GM23338 (cell line): Measurements from ENCODE around the gene FZD2. TPM values are rescaled to one million over a fixed set of nuclear protein-coding genes. Genes with fewer than 3 reads are reported as not detected.

Source experiments
- ATAC-seq: fragments of 200-7000 bp; cut with Tn5 transposase; 3 replicates; pipeline ENCODE4 v1.9.1; 2020
- DNase-seq: peaks from one replicate; pipeline ENCODE4 v3.0.0-alpha.2; 2015; ENCODE audit warnings: low spot score
- H2AFZ ChIP-seq: fragments of 200-600 bp; sonication (generic); 2 replicates; pipeline ENCODE4 v1.8.0; 2016; ENCODE audit warnings: antibody characterized with exemption, mild to moderate bottlenecking, moderate library complexity
- H3F3A ChIP-seq: fragments of 200-600 bp; sonication (generic); replicated peaks from 2 replicates; pipeline ENCODE4 v1.8.0; 2017; ENCODE audit warnings: antibody characterized with exemption, mixed run types, low read depth
- H3K27ac ChIP-seq: fragments of 200-600 bp; sonication (generic); 2 replicates; pipeline ENCODE4 v1.6.1; 2016; ENCODE audit warnings: low read depth
- H3K27me3 ChIP-seq: fragments of 200-600 bp; sonication (generic); 2 replicates; pipeline ENCODE4 v1.8.0; 2016; ENCODE audit warnings: mild to moderate bottlenecking, mixed run types, moderate library complexity; ENCODE audit not compliant: insufficient read depth
- H3K36me3 ChIP-seq: fragments of 200-600 bp; sonication (generic); 2 replicates; pipeline ENCODE4 v1.8.0; 2016; ENCODE audit warnings: mild to moderate bottlenecking; ENCODE audit not compliant: insufficient read depth
- H3K4me1 ChIP-seq: fragments of 200-600 bp; sonication (generic); 2 replicates; pipeline ENCODE4 v1.8.0; 2016; ENCODE audit warnings: mild to moderate bottlenecking, moderate library complexity; ENCODE audit not compliant: insufficient read depth
- H3K4me2 ChIP-seq: fragments of 200-600 bp; sonication (generic); 2 replicates; pipeline ENCODE4 v1.7.1; 2017; ENCODE audit warnings: mixed run types
- H3K4me3 ChIP-seq: fragments of 200-600 bp; sonication (generic); 2 replicates; pipeline ENCODE4 v1.6.1; 2016; ENCODE audit warnings: mixed run types
- H3K79me2 ChIP-seq: fragments of 200-600 bp; sonication (generic); replicated peaks from 2 replicates; pipeline ENCODE4 v1.8.0; 2017; ENCODE audit warnings: mild to moderate bottlenecking; ENCODE audit not compliant: insufficient read depth
- H3K9me2 ChIP-seq: fragments of 200-600 bp; sonication (generic); 2 replicates; pipeline ENCODE4 v1.8.0; 2017; ENCODE audit not compliant: insufficient read depth
- H4K20me1 ChIP-seq: fragments of 200-600 bp; sonication (generic); replicated peaks from 2 replicates; pipeline ENCODE4 v1.8.0; 2017; ENCODE audit warnings: mild to moderate bottlenecking; ENCODE audit not compliant: insufficient read depth
- H3K27ac Mint-ChIP-seq: 2 replicates; pipeline ENCODE4 v1.8.0; 2020; ENCODE audit warnings: inconsistent platforms, mild to moderate bottlenecking, moderate library complexity, mixed read lengths
- H3K27me3 Mint-ChIP-seq: 3 replicates; pipeline ENCODE4 v1.8.0; 2022; ENCODE audit warnings: low read depth, mild to moderate bottlenecking, moderate library complexity, mixed read lengths, inconsistent platforms; ENCODE audit not compliant: insufficient read depth, poor library complexity
- H3K36me3 Mint-ChIP-seq: 3 replicates; pipeline ENCODE4 v1.8.0; 2021; ENCODE audit warnings: low read depth, mild to moderate bottlenecking, inconsistent platforms, moderate library complexity, mixed read lengths
- H3K4me1 Mint-ChIP-seq: 3 replicates; pipeline ENCODE4 v1.8.0; 2020; ENCODE audit warnings: mild to moderate bottlenecking, inconsistent platforms, mixed read lengths
- H3K4me3 Mint-ChIP-seq: 3 replicates; pipeline ENCODE4 v1.8.0; 2021; ENCODE audit warnings: moderate library complexity, mild to moderate bottlenecking, inconsistent platforms, mixed read lengths
- H3K9me3 Mint-ChIP-seq: 3 replicates; pipeline ENCODE4 v1.8.0; 2020; ENCODE audit warnings: moderate library complexity, mild to moderate bottlenecking, inconsistent platforms, mixed read lengths
- CREB1 ChIP-seq: fragments of 250-450 bp; sonication (Bioruptor Pico); IDR thresholded peaks from 2 replicates; pipeline ENCODE4 v1.5.0; 2020; ENCODE audit warnings: low read depth, mild to moderate bottlenecking, moderate library complexity
- ETS1 ChIP-seq: IDR thresholded peaks from 2 replicates; pipeline ENCODE4 v1.6.1; 2016; ENCODE audit warnings: antibody characterized with exemption
- EZH2 ChIP-seq: fragments of 200-600 bp; sonication (generic); IDR thresholded peaks from one replicate; pipeline ENCODE4 v1.8.0; 2017; ENCODE audit warnings: antibody characterized with exemption, mild to moderate bottlenecking, low read depth; ENCODE audit not compliant: unreplicated experiment
- EZH2phosphoT487 ChIP-seq: fragments of 200-600 bp; sonication (generic); IDR thresholded peaks from one replicate; pipeline ENCODE4 v1.8.1; 2018; ENCODE audit warnings: antibody characterized with exemption; ENCODE audit not compliant: unreplicated experiment
- JUNB ChIP-seq: IDR thresholded peaks from one replicate; pipeline ENCODE4 v1.6.1; 2016; ENCODE audit warnings: antibody characterized with exemption; ENCODE audit not compliant: unreplicated experiment
- NANOG ChIP-seq: IDR thresholded peaks from 2 replicates; pipeline ENCODE4 v1.6.1; 2016; ENCODE audit warnings: antibody characterized with exemption, borderline replicate concordance
- POLR2AphosphoS5 ChIP-seq: IDR thresholded peaks from 2 replicates; pipeline ENCODE4 v1.6.1; 2016; ENCODE audit warnings: antibody characterized with exemption, low read depth
- REST ChIP-seq: IDR thresholded peaks from one replicate; pipeline ENCODE4 v1.6.1; 2018; ENCODE audit warnings: antibody characterized with exemption; ENCODE audit not compliant: unreplicated experiment
- STAT1 ChIP-seq: IDR thresholded peaks from one replicate; pipeline ENCODE4 v1.6.1; 2016; ENCODE audit warnings: antibody characterized with exemption; ENCODE audit not compliant: unreplicated experiment
- ZNF114 ChIP-seq: fragments of 250-450 bp; sonication (Bioruptor Pico); IDR thresholded peaks from 2 replicates; pipeline ENCODE4 v1.5.0; 2020; ENCODE audit warnings: mild to moderate bottlenecking, moderate library complexity
- ZNF331 ChIP-seq: fragments of 250-450 bp; sonication (Bioruptor Pico); IDR thresholded peaks from 2 replicates; pipeline ENCODE4 v1.5.0; 2020; ENCODE audit warnings: low read depth, mild to moderate bottlenecking, moderate library complexity
- polyA plus RNA-seq: library from polyadenylated mRNA; unstranded; fragments of >200 nt; fragmentation: Nextera tagmentation; extraction: Ambion mirVana; gene quantifications from 2 replicates; pipeline ENCODE4 v1.2.1, GENCODE V29; 2016
- total RNA-seq: library from RNA; depleted of rRNA; stranded (reverse); fragments of >200 nt; shearing (Covaris generic); gene quantifications from 2 replicates; pipeline ENCODE4 v1.2.3, GENCODE V29; 2014
- TF ChIP-seq, protein P1 (sequence below): fragments of 250-450 bp; sonication (Bioruptor Pico); IDR thresholded peaks from 2 replicates; pipeline ENCODE4 v1.5.0; 2020; ENCODE audit warnings: mild to moderate bottlenecking, moderate library complexity
- TF ChIP-seq, protein P2 (sequence below), 2 experiments: fragments of 200-600 bp in 1 of 2; sonication (generic) in 1 of 2; conservative IDR thresholded peaks; 2 replicates each; pipeline versions ENCODE4 v1.5.1 to v1.6.1; 2016 to 2017; ENCODE audit warnings: antibody characterized with exemption in 2 of 2, low read depth in 2 of 2, mild to moderate bottlenecking in 2 of 2, moderate library complexity in 1 of 2

The FZD2 gene
- total and polyA plus RNA-seq, 2 experiments from 2014 or later = 6.2 to 7.6 TPM

DNA sequence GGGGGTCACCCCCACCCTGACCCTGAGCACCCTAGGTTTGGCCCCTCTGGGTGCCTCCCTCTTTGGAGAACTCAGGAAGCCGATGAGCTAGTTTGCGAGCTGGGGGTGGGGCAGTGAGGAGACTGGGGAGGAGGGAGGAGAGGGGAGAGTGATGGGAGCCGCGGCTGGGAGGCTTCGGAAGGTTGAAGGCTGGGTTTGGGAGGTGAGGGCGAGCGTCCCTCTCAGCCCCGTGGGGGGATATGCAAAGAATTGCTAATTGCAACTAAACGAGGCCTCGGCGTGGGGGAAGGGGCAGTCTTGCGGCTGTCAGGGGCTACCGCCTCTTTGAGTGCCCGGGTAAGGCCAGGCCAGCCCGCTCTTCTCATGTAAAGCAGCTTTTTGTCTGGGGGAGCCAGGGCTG lies 17.6 kb upstream of the FZD2 start:
- Mint-ChIP-seq H3K27ac (no peak overlapping the region), H3K4me3 (0 out of 3 replicates have a peak overlapping the region, but pooled peaks have one; percentile 23), H3K27me3 (peaks cover 81% of the 10 kb centered on the region), H3K36me3 (peaks cover 9% of the 10 kb centered on the region; the same call in 2 of the 3 replicates), H3K9me3 (peaks cover 14% of the 10 kb centered on the region; the same call in 2 of the 3 replicates), H3K4me1 (peaks cover 71% of the 10 kb centered on the region)
- peak overlapping the region; percentile 47 for H3K4me3 ChIP-seq
- DNase-seq (peak; percentile 99), ATAC-seq (peak; percentile 58)
- no peaks in the 10 kb centered on the region for H3K79me2 ChIP-seq
- peak overlapping the region; percentile 71 for H3K4me2 ChIP-seq
- H3K9me2 ChIP-seq = no peaks in the 10 kb centered on the region
- H4K20me1 ChIP-seq = no peaks in the 10 kb centered on the region
- peaks cover 20% of the 10 kb centered on the region for H3F3A ChIP-seq
- peaks cover 85% of the 10 kb centered on the region for H3K27me3 ChIP-seq
- H3K27ac ChIP-seq = no peak overlapping the region
- H3K36me3 ChIP-seq = no peaks in the 10 kb centered on the region
- H3K4me1 ChIP-seq = peaks cover 64% of the 10 kb centered on the region
- no peak overlapping the region for H2AFZ ChIP-seq
- TF ChIP-seq CREB1 = peak; percentile 33; the same call in 1 of the 2 replicates
- TF ChIP-seq REST = no peak
- no peak for TF ChIP-seq ZNF114 (CRISPR knock-in tag)
- TF ChIP-seq POLR2AphosphoS5 = peak; percentile 62
- no peak for TF ChIP-seq ZNF331 (CRISPR knock-in tag)
- TF ChIP-seq JUNB = no peak
- no peak for TF ChIP-seq EZH2phosphoT487
- TF ChIP-seq, protein P1, sequence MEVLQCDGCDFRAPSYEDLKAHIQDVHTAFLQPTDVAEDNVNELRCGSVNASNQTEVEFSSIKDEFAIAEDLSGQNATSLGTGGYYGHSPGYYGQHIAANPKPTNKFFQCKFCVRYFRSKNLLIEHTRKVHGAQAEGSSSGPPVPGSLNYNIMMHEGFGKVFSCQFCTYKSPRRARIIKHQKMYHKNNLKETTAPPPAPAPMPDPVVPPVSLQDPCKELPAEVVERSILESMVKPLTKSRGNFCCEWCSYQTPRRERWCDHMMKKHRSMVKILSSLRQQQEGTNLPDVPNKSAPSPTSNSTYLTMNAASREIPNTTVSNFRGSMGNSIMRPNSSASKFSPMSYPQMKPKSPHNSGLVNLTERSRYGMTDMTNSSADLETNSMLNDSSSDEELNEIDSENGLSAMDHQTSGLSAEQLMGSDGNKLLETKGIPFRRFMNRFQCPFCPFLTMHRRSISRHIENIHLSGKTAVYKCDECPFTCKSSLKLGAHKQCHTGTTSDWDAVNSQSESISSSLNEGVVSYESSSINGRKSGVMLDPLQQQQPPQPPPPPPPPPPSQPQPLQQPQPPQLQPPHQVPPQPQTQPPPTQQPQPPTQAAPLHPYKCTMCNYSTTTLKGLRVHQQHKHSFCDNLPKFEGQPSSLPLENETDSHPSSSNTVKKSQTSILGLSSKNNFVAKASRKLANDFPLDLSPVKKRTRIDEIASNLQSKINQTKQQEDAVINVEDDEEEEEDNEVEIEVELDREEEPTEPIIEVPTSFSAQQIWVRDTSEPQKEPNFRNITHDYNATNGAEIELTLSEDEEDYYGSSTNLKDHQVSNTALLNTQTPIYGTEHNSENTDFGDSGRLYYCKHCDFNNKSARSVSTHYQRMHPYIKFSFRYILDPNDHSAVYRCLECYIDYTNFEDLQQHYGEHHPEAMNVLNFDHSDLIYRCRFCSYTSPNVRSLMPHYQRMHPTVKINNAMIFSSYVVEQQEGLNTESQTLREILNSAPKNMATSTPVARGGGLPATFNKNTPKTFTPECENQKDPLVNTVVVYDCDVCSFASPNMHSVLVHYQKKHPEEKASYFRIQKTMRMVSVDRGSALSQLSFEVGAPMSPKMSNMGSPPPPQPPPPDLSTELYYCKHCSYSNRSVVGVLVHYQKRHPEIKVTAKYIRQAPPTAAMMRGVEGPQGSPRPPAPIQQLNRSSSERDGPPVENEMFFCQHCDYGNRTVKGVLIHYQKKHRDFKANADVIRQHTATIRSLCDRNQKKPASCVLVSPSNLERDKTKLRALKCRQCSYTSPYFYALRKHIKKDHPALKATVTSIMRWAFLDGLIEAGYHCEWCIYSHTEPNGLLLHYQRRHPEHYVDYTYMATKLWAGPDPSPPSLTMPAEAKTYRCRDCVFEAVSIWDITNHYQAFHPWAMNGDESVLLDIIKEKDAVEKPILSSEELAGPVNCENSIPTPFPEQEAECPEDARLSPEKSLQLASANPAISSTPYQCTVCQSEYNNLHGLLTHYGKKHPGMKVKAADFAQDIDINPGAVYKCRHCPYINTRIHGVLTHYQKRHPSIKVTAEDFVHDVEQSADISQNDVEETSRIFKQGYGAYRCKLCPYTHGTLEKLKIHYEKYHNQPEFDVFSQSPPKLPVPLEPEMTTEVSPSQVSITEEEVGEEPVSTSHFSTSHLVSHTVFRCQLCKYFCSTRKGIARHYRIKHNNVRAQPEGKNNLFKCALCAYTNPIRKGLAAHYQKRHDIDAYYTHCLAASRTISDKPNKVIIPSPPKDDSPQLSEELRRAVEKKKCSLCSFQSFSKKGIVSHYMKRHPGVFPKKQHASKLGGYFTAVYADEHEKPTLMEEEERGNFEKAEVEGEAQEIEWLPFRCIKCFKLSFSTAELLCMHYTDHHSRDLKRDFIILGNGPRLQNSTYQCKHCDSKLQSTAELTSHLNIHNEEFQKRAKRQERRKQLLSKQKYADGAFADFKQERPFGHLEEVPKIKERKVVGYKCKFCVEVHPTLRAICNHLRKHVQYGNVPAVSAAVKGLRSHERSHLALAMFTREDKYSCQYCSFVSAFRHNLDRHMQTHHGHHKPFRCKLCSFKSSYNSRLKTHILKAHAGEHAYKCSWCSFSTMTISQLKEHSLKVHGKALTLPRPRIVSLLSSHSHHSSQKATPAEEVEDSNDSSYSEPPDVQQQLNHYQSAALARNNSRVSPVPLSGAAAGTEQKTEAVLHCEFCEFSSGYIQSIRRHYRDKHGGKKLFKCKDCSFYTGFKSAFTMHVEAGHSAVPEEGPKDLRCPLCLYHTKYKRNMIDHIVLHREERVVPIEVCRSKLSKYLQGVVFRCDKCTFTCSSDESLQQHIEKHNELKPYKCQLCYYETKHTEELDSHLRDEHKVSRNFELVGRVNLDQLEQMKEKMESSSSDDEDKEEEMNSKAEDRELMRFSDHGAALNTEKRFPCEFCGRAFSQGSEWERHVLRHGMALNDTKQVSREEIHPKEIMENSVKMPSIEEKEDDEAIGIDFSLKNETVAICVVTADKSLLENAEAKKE (CRISPR knock-in tag) = peak; percentile 28; the same call in 1 of the 2 replicates
- TF ChIP-seq NANOG = 0 out of 2 replicates have a peak, but pooled peaks have one; percentile 20
- TF ChIP-seq, protein P2, sequence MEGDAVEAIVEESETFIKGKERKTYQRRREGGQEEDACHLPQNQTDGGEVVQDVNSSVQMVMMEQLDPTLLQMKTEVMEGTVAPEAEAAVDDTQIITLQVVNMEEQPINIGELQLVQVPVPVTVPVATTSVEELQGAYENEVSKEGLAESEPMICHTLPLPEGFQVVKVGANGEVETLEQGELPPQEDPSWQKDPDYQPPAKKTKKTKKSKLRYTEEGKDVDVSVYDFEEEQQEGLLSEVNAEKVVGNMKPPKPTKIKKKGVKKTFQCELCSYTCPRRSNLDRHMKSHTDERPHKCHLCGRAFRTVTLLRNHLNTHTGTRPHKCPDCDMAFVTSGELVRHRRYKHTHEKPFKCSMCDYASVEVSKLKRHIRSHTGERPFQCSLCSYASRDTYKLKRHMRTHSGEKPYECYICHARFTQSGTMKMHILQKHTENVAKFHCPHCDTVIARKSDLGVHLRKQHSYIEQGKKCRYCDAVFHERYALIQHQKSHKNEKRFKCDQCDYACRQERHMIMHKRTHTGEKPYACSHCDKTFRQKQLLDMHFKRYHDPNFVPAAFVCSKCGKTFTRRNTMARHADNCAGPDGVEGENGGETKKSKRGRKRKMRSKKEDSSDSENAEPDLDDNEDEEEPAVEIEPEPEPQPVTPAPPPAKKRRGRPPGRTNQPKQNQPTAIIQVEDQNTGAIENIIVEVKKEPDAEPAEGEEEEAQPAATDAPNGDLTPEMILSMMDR (conservative IDR thresholded peaks at IDR 0.05; ENCODE audit: low read depth in 2 of 2) = no peak
- no peak for TF ChIP-seq EZH2
- 0 out of 2 replicates have a peak, but pooled peaks have one; percentile 37 for TF ChIP-seq ETS1
- no peak for TF ChIP-seq STAT1
